GM12865 (cell line): Measurements from ENCODE around the gene PPP1R1A.

Experiments used
- DNase-seq: peaks from one replicate; pipeline ENCODE4 v3.0.0; 2010; ENCODE audit warnings: low read depth
- H3K4me3 ChIP-seq: 2 replicates; pipeline ENCODE4 v1.5.1; 2011; ENCODE audit warnings: mild to moderate bottlenecking, low read depth, low read length, control low read depth
- CTCF ChIP-seq: IDR thresholded peaks from 2 replicates; pipeline ENCODE4 v1.5.1; 2011; ENCODE audit warnings: low read length, control low read depth, low read depth, inconsistent platforms; ENCODE audit not compliant: insufficient read depth; ENCODE audit errors: missing control alignments

The PPP1R1A gene

DNA sequence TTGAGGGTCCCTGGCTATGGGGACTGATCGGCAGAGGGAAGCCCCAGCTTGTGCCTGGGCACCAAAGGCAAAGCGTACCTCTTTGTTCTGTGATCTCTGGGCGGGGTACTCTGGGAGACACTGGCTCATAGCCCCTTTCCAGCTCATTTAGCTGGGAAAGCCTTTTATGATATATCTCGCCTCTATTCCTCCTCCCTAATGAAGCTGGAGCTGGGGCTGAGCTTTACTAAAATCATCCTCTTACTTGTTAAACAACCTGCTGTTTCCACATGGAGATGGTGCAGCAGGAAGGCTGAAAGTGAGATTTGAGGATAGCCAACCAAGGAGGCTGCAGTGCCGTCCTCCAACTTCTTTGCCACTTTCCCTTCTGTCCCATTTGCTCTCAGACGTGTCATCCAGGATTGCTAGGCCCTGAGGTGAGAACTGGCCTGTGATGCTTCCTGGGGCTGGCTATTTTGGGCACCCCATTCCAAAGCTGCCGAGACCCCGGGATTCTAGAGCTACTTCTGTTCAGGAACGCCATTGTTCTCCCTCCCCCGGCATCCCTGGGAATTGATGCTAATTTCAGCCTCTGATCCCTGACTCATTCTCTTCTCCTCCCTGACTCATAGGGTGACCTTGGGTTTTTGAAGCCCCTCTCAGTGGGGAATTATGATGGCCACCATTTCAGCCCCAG lies 23.0 kb downstream of the PPP1R1A start:
- H3K4me3 ChIP-seq: no peak overlapping the region
- TF ChIP-seq CTCF: no peak
- DNase-seq: no peak

DNA sequence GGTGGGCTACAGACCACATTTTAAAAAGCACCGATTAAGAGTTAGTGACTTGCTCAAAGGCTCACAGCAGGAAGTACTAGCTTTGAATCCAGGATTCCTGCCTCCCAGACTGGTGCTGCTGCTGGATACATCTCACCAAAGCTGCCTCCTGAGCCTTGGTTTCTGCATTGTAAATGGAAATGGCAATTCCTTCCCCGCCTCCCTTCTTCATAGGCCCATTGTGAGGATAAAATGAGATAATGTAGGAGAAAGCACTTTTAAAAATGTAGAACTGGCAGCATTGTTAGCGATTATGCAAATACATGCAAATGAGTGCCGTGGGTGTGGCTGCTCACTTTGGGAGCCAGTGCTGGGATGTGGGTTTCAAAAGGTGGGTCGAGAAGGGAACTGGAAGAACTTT lies 23.7 kb downstream of the PPP1R1A start:
- TF ChIP-seq CTCF: no peak
- DNase-seq: no peak
- H3K4me3 ChIP-seq: no peak overlapping the region

GRCh38 chr12:54563787-54564186 lies 24.7 kb downstream of the PPP1R1A start:
- H3K4me3 ChIP-seq: no peak overlapping the region
- no peak for DNase-seq
- no peak for TF ChIP-seq CTCF

- DNase-seq: no peak
- TF ChIP-seq CTCF: no peak
These were observed 25.6 kb downstream of the PPP1R1A start for GRCh38 chr12:54562750-54563356.

DNA sequence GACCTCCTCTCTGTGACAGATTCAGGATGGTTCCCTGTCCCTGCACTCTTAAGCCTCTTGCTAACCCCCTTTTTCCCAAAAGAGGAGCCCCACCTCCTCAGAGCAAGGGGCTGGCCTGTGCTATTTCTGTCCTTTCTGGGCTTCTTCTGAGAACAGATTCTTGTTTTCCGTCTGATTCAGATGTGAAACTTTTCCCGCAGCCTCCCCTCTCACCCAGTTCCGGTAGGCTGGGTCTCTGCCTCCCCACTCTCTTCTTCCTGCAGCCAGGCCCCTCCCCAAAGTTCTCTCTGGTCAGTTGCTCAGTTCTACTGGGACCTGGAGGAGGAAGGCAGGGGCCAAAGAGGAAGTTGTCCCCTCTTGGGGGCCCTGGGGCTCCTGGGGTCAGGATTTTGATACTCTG lies 27.3 kb downstream of the PPP1R1A start:
- H3K4me3 ChIP-seq: no peak overlapping the region
- TF ChIP-seq CTCF: no peak
- DNase-seq: no peak

More at GRCh38 chr12:54562750-54563356, 25.6 kb downstream of the PPP1R1A start:
- no peak overlapping the region for H3K4me3 ChIP-seq

DNA sequence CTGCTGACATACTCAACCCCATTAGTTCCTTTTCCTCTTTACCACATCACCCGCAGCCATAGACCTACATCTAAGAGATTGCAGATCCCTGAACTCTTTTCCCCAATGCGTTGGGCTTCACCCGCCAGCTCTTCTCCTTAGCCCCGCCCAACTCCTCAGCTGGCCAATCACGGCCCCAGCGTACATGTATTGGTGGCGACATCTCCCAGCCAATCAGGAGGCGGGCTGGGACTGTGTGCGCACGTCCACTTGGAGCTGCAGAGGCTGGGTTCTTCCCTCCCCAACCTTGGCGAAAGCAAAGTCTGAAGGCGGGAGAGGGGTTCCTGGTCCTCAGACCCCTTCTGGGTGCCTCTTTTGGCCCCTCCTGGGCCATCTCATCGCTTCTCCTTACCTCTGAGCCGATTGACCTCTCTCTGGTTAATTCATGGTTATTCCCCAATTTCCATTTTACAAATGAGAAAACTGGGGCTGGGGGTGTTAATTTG lies 28.0 kb downstream of the PPP1R1A start:
- DNase-seq: peak; percentile 86
- H3K4me3 ChIP-seq: peak overlapping the region; percentile 36
- no peak for TF ChIP-seq CTCF
